ENCODE data around the gene PHLDA2.

Gene PHLDA2

GRCh38 chr11:2920343-2920742 is 8.9 kb downstream of the PHLDA2 start:
- H3K4me3 ChIP-seq (ENCODE audit: extremely low read depth, insufficient read depth, low read length, poor library complexity, severe bottlenecking): no peak overlapping the region
- no peak overlapping the region for H3K27ac ChIP-seq (ENCODE audit: low read depth, low read length, severe bottlenecking)
- H3K9me3 ChIP-seq (ENCODE audit: control insufficient read depth, low read length): no peaks in the 10 kb centered on the region
- WGBS, 2 experiments (ENCODE audit: insufficient coverage in 2 of 2): 92 to 94% methylated on average over 11 to 12 of the region's 12 CpGs
- peaks cover 5% of the 10 kb centered on the region for H3K36me3 ChIP-seq (ENCODE audit: control insufficient read depth, insufficient read depth, low read length)
- H3K4me1 ChIP-seq (ENCODE audit: control insufficient read depth, insufficient read depth, low read length, poor library complexity, severe bottlenecking): no peaks in the 10 kb centered on the region

DNA sequence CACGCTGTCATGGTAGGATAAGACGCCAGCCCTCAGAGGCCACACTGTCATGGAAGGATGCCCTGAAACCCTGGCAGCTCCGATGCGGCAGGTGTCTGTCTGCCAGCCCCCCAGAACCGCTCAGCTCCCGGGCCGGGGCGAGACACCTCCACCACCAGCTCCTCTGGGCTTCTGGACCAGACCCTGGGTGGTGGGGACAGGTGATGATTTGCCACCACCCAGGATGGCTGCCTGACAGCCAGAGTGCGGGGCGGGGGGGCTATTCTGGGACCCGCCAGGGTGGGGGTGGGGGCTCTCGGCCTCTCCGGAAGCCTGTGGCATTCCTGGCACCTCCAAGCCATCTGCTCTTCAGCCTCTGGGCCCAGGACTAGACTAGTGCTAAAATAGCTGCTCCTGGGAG is 9.4 kb downstream of the PHLDA2 start:
- H3K27ac ChIP-seq (ENCODE audit: low read depth, low read length, severe bottlenecking): no peak overlapping the region
- no peaks in the 10 kb centered on the region for H3K4me1 ChIP-seq (ENCODE audit: control insufficient read depth, insufficient read depth, low read length, poor library complexity, severe bottlenecking)
- 93 to 98% methylated on average over 4 to 7 of the region's 13 CpGs for WGBS, 2 experiments (ENCODE audit: insufficient coverage in 2 of 2)
- H3K9me3 ChIP-seq (ENCODE audit: control insufficient read depth, low read length): no peaks in the 10 kb centered on the region
- H3K4me3 ChIP-seq (ENCODE audit: extremely low read depth, insufficient read depth, low read length, poor library complexity, severe bottlenecking): no peak overlapping the region
- H3K36me3 ChIP-seq (ENCODE audit: control insufficient read depth, insufficient read depth, low read length): peaks cover 5% of the 10 kb centered on the region

GRCh38 chr11:2919188-2919587 is 10.0 kb downstream of the PHLDA2 start:
- H3K27ac ChIP-seq (ENCODE audit: low read depth, low read length, severe bottlenecking): no peak overlapping the region
- peaks cover 5% of the 10 kb centered on the region for H3K36me3 ChIP-seq (ENCODE audit: control insufficient read depth, insufficient read depth, low read length)
- no peaks in the 10 kb centered on the region for H3K4me1 ChIP-seq (ENCODE audit: control insufficient read depth, insufficient read depth, low read length, poor library complexity, severe bottlenecking)
- no peaks in the 10 kb centered on the region for H3K9me3 ChIP-seq (ENCODE audit: control insufficient read depth, low read length)
- 95 to 98% methylated on average over 9 of the region's 9 CpGs for WGBS, 2 experiments (ENCODE audit: insufficient coverage in 2 of 2)
- H3K4me3 ChIP-seq (ENCODE audit: extremely low read depth, insufficient read depth, low read length, poor library complexity, severe bottlenecking): no peak overlapping the region

- Histone ChIP-seq H3K36me3 (ENCODE audit: control insufficient read depth, insufficient read depth, low read length) (peaks cover 3% of the 10 kb centered on the region), H3K27ac (ENCODE audit: low read depth, low read length, severe bottlenecking) (no peak overlapping the region), H3K9me3 (ENCODE audit: control insufficient read depth, low read length) (no peaks in the 10 kb centered on the region), H3K4me1 (ENCODE audit: control insufficient read depth, insufficient read depth, low read length, poor library complexity, severe bottlenecking) (peaks cover 9% of the 10 kb centered on the region), H3K4me3 (ENCODE audit: extremely low read depth, insufficient read depth, low read length, poor library complexity, severe bottlenecking) (no peak overlapping the region)
- WGBS, 2 experiments (ENCODE audit: insufficient coverage in 2 of 2): 93 to 94% methylated on average over 19 to 25 of the region's 25 CpGs
These were observed 11.3 kb downstream of the PHLDA2 start for GRCh38 chr11:2917842-2918490.

DNA sequence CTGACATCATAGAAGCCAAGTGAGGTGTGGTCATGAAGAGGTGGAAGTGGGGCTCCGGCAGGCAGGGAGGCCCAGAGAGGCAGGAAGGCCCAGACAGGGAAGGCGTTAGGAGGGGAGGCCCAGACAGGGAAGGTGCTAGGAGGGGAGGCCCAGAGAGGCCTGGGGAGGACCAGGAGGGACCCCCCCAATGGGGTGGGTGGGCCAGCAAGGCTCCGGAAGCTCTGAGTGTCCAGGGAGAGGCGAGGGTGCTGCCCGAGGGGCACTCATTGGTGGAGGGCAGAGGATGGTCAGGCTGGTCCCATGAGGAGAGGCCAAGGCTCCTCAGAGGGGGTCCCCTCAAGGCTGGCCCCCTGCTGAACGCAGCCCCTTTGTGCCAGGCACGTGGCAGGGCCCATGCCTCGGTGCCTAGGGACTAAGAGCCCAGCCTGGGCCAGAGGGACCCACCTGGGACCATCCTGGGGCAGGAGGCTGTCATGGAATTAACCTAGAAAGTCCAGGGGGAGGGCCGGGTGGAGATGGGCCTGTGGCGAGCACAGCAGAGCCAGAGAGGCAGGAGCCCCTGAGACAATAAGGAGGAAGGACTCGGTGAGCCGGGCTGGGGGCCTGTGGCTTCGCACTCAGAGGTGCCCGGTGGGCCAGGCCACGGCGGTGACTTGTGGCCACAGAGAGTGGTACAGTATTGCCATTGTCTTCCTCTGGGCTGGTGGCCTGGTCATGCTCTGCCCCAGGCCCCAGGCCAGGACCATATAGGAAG is 12.2 kb downstream of the PHLDA2 start:
- Histone ChIP-seq H3K36me3 (ENCODE audit: control insufficient read depth, insufficient read depth, low read length) (peaks cover 3% of the 10 kb centered on the region), H3K4me1 (ENCODE audit: control insufficient read depth, insufficient read depth, low read length, poor library complexity, severe bottlenecking) (peaks cover 18% of the 10 kb centered on the region), H3K9me3 (ENCODE audit: control insufficient read depth, low read length) (no peaks in the 10 kb centered on the region), H3K27ac (ENCODE audit: low read depth, low read length, severe bottlenecking) (no peak overlapping the region), H3K4me3 (ENCODE audit: extremely low read depth, insufficient read depth, low read length, poor library complexity, severe bottlenecking) (no peak overlapping the region)
- 92 to 96% methylated on average over 15 to 16 of the region's 16 CpGs for WGBS, 2 experiments (ENCODE audit: insufficient coverage in 2 of 2)

GRCh38 chr11:2916114-2916891 is 12.9 kb downstream of the PHLDA2 start:
- Histone ChIP-seq H3K27ac (ENCODE audit: low read depth, low read length, severe bottlenecking) (no peak overlapping the region), H3K9me3 (ENCODE audit: control insufficient read depth, low read length) (no peaks in the 10 kb centered on the region), H3K4me3 (ENCODE audit: extremely low read depth, insufficient read depth, low read length, poor library complexity, severe bottlenecking) (no peak overlapping the region), H3K4me1 (ENCODE audit: control insufficient read depth, insufficient read depth, low read length, poor library complexity, severe bottlenecking) (peaks cover 21% of the 10 kb centered on the region), H3K36me3 (ENCODE audit: control insufficient read depth, insufficient read depth, low read length) (peaks cover 3% of the 10 kb centered on the region)
- 89 to 91% methylated on average over 12 to 15 of the region's 20 CpGs for WGBS, 2 experiments (ENCODE audit: insufficient coverage in 2 of 2)

DNA sequence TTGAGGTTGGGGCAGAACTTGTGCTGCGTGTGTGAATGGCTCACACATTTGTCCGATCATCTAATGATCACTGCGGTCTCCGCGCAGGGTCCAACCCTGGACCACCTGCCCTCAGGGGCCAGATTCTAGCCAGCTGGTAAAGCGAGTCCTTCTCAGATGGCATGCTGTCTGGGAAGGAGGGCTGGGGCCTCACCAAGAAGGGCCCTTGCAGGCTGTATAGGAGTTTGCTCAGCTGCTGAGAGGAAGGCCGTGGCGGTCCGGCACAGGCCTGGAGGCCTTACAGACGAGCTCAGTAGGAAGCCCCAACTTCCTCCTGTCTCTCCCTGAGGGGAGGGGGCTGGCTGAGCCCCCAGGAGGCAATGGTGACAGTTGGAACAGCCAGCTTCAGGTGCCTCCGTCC is 13.7 kb downstream of the PHLDA2 start:
- H3K27ac ChIP-seq (ENCODE audit: low read depth, low read length, severe bottlenecking): no peak overlapping the region
- no peaks in the 10 kb centered on the region for H3K9me3 ChIP-seq (ENCODE audit: control insufficient read depth, low read length)
- H3K4me1 ChIP-seq (ENCODE audit: control insufficient read depth, insufficient read depth, low read length, poor library complexity, severe bottlenecking): peaks cover 21% of the 10 kb centered on the region
- H3K36me3 ChIP-seq (ENCODE audit: control insufficient read depth, insufficient read depth, low read length): peaks cover 3% of the 10 kb centered on the region
- no peak overlapping the region for H3K4me3 ChIP-seq (ENCODE audit: extremely low read depth, insufficient read depth, low read length, poor library complexity, severe bottlenecking)
- WGBS, 2 experiments (ENCODE audit: insufficient coverage in 2 of 2): 89 to 90% methylated on average over 11 of the region's 11 CpGs

- H3K36me3 ChIP-seq (ENCODE audit: control insufficient read depth, insufficient read depth, low read length): peaks cover 3% of the 10 kb centered on the region
- 91 to 94% methylated on average over 18 of the region's 18 CpGs for WGBS, 2 experiments (ENCODE audit: insufficient coverage in 2 of 2)
- H3K4me3 ChIP-seq (ENCODE audit: extremely low read depth, insufficient read depth, low read length, poor library complexity, severe bottlenecking): no peak overlapping the region
- peaks cover 21% of the 10 kb centered on the region for H3K4me1 ChIP-seq (ENCODE audit: control insufficient read depth, insufficient read depth, low read length, poor library complexity, severe bottlenecking)
- no peak overlapping the region for H3K27ac ChIP-seq (ENCODE audit: low read depth, low read length, severe bottlenecking)
- H3K9me3 ChIP-seq (ENCODE audit: control insufficient read depth, low read length): no peaks in the 10 kb centered on the region
These were observed 14.6 kb downstream of the PHLDA2 start for GRCh38 chr11:2914455-2915195.

GRCh38 chr11:2913776-2914175 is 15.4 kb downstream of the PHLDA2 start:
- WGBS, 2 experiments (ENCODE audit: insufficient coverage in 2 of 2): 87 to 90% methylated on average over 9 of the region's 9 CpGs
- peaks cover 21% of the 10 kb centered on the region for H3K4me1 ChIP-seq (ENCODE audit: control insufficient read depth, insufficient read depth, low read length, poor library complexity, severe bottlenecking)
- no peak overlapping the region for H3K27ac ChIP-seq (ENCODE audit: low read depth, low read length, severe bottlenecking)
- H3K9me3 ChIP-seq (ENCODE audit: control insufficient read depth, low read length): no peaks in the 10 kb centered on the region
- H3K36me3 ChIP-seq (ENCODE audit: control insufficient read depth, insufficient read depth, low read length): no peaks in the 10 kb centered on the region
- H3K4me3 ChIP-seq (ENCODE audit: extremely low read depth, insufficient read depth, low read length, poor library complexity, severe bottlenecking): no peak overlapping the region

- H3K9me3 ChIP-seq (ENCODE audit: control insufficient read depth, low read length): no peaks in the 10 kb centered on the region
- H3K27ac ChIP-seq (ENCODE audit: low read depth, low read length, severe bottlenecking): peak overlapping the region; percentile 41
- 60 to 61% methylated on average over 10 to 13 of the region's 13 CpGs for WGBS, 2 experiments (ENCODE audit: insufficient coverage in 2 of 2)
These were observed 16.2 kb downstream of the PHLDA2 start for GRCh38 chr11:2913019-2913431.

More at GRCh38 chr11:2913019-2913431, 16.2 kb downstream of the PHLDA2 start:
- Histone ChIP-seq H3K4me1 (ENCODE audit: control insufficient read depth, insufficient read depth, low read length, poor library complexity, severe bottlenecking) (peaks cover 21% of the 10 kb centered on the region), H3K4me3 (ENCODE audit: extremely low read depth, insufficient read depth, low read length, poor library complexity, severe bottlenecking) (no peak overlapping the region), H3K36me3 (ENCODE audit: control insufficient read depth, insufficient read depth, low read length) (no peaks in the 10 kb centered on the region)
